Kidney tubule cell (primary cell): ENCODE results near the gene USP13.
"Not testable (repeated sequence)": the region's sequence is repeated elsewhere in the genome, so short reads cannot be mapped to it uniquely, and the experiment has no call there.

Experiments used
- DNase-seq: peaks from one replicate; pipeline ENCODE4 v3.0.0-alpha.2; 2018; ENCODE audit warnings: low spot score

USP13 gene

DNA sequence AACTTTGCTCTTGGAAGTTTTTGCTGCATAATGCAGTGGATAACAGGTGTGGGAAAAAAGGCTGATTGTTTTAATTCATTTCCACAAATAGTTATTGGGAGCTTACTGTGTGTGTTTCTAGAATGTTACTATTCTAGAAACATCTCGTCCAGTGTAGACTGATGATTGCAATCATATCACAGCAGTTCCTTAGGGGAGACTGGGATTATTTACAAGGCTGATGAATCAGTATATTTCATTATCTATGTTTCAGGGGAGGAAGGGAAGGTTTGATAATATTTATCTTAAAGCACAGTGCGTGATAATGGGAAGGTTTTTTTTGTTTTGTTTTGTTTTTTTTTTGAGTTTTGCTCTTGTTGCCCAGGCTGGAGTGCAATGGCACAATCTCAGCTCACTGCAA, 2.4 kb downstream of the USP13 start:
- DNase-seq = no peak

DNA sequence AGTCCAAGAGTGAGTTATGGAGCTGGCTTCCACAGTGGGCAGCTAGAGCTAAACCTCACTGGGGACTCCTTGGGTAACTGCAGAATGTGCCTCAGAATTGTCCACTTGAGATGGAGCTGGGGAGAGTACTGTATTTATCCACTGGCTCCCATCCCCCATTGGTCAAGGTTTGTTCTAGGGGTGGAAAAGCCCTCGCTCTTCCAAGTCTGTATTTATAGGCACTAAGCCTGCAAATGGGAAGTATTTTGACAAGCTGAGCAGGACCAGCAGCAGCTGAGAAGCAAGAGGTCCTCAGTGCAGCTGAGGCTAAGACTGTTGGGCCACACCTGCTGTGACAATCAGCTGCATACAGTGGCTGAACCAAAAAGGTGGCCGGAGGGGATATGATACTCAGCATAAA, 5.8 kb downstream of the USP13 start:
- no peak for DNase-seq

DNA sequence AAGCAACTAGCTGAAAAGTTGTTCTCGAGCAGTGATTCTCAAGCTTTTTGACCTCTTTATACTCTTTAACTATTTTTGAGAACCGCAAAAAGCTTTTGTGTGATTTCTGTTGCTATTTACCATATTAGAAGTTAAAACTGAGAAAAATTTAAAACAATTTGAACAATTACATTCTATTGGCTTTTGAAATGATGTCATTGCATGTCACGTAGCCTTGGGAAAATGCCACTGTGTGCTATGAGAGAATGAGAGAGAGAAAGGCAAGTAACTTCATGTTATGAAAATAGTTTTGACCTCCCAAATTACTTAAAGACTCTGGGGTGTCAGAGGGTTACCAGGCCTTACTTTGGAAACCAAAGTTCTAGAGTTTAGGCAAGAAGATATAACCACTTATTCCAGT, 8.0 kb downstream of the USP13 start:
- DNase-seq = no peak

DNA sequence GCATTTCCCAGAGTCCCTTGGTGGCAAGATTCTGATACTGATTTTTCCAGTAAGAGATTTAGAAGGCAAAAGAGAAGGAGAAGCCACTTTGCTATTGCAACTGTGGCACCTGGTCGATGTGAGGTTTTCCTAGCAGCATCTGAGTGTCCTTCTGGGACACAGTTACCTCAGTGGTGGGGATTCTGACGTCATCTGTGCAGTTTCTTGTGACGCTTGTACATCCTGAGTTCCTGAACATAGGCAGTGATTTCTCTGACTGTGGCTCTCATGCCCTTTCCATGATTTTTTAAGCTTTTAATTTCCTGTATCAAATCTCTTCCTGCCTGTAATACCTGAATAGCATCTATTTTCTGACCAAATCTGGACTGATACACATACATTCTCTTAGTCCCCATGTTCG, 8.9 kb downstream of the USP13 start:
- DNase-seq = no peak

DNA sequence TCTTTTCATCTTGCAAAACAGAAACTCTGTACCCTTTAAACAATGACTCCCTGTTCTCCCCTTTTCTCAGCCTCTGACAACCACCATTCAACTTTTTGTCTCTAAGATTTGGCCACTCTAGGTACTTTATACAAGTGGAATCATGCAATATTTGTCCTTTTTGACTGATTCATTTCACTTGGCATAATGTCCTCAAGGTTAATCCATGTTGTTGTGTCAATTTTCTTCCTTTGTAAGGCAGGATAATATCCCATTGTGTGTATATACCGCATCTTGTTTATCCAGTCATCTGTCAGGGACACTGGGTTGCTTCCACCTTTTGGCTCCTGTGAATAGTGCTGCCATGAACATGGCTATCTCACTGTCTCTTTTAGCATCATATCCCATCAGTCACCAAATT, 10.3 kb downstream of the USP13 start:
- DNase-seq = no peak

DNA sequence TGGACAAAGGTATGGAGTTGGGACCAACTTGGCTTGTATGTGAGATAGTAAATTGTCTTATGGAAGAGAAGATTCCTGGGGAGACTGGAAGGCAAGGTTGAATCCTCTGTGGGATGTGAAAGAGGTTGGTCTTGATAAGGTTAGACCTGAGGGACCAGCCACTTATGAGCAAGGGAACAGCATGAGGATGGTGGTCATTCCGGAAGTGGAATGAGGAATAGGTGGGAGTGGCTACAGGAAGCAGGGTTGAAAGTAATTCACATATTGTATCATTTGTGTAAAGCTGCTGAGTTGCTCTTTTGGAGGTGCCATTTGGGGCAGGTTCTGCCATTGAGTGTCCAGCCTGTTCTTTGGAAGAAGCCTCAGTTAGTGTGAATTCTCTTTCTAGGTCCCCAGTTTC, 13.2 kb downstream of the USP13 start:
- no peak for DNase-seq

DNA sequence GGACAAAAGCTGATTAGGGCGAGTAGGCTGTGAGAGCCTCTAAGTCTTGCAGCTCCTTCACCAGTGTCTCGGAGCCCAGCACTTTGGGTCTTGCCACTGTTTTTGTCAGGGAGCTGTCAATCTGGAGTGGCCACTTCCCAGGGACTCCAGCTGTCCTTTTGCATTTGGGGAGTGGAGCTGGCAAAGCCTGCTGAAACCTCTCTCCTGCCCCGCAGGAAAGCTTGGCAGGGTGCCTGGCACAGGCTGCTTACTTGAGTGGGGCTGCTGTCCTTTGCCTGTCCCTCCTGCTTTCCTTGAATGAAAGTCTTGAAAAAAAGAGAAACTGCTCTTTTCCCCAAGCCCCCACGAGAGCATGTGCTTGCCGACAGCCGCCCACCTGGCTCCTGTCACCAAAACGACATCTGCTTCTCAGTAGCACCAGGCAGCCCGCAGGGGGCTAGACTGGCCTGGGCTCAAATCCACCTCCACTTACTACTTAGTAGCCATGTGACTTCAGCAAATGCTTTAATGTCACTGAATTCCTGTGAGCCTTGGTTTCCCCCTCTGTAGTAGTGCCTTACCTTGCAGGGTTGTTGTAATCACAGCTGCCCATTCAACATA, 13.7 kb downstream of the USP13 start:
- no peak for DNase-seq

DNA sequence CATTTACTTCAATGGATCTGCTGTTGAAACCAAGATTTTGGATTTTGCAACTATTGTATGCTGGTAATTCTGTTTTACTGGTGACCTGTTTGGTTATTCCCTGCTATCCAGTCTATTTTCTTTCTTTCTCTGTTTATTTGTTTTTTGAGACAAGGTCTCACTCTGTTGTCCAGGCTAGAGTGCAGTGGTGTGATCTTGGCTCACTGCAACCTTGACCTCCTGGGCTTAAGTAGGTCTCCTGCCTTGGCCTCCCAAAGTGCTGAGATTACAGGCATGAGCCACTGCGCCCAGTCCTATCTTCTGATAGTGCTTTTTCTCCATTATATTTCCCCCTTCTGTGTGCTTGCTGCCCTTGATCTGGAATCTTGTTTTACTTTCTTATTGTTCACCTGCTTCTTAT, 15.6 kb downstream of the USP13 start:
- no peak for DNase-seq

DNA sequence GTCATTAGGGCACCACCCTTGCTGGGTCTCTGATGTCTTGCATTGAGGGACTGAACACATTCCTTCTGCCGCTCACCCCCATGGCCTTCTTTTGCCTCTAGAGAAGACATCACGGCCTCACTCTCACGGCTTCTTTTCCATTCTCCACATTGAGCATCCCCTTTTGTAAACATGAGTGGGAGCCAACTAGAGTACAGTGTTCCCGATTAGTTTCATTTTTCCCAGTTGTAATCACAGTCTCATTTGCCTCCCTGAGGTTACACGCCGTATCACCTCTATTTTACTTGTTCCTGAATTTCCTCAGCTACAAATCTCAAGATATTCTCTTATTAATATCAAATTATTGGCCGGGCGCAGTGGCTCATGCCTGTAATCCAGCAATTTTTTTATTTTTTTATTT, 17.5 kb downstream of the USP13 start:
- DNase-seq = no peak

DNA sequence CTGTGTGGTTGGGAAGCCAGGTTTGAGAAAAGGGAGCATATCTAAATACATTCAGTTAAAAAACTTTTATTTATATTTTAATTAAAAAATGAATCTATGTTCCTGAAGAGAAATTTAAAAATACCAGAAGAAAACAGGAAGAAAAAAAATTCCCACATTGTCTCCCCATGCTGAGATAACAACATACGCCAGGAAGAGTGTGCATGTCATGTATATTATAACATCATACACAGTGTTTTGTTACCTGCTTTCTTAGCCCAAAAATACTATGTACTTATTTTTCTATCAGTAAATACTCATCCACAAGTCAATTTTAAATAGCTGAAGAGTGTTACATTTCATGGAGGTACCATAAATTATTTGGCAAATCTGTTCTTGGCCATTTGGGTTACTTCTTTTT, 18.5 kb downstream of the USP13 start:
- DNase-seq = no peak

DNA sequence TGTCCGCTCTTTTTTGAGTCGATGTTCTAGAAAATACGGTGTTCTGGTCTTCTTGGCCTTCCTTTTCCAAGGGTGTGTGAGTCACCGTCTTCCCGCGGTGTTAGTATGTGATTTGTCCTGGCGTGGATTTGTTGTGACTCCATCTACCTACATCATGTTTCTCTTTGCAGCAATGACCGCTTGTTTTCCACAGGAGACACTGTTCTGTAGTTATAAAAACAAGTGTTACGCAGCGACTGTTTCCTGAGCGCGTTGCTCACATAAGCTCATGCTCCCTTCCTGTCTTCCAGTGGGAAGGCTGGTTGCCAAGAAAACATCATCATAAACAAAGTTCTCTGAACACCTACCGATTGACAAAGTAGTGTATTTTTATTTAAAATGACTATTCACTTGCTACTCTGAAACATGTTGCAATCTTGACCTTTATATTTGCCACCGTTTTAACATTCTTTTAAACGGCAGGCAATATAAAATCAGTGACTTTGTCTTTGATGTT, 19.0 kb downstream of the USP13 start:
- DNase-seq = peak; percentile 60

DNA sequence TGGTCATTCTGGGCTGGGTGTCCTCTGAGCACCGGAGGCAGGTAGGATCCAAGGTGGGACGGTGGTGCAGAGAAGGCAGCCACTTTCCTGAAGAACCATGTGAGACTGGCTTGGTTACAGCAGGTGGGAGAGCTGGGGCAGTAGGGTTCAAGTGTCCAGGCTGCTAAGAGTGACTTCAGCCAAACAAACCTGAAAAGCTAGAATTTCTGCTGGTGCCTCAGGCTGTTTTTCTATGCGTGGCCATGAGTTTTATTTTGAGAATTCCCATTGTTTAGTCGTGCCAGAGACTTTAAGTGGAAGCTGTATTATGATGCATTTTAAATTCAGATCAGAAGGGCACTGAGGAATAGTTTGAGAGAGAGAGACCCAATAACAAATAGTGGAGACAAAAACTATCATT, 20.1 kb downstream of the USP13 start:
- no peak for DNase-seq

DNA sequence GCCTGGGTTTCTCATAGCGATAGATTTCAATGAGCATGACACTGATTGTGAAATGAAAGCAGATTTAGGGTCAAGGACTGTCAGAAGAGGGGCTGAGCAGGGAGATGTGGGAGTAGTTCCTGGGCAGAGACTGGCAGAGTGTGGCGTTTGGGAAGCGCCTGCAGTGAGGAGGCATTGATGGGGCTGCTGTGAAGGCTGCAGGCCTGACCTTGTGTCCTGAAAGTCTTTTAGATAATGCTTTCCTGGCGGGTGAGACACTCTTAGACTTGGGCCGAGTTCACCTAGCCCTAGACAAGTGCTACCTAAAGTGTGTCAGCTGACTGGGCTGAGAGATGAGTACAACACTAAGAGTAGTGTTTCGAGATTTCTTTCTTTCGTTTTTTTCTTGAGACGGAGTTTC, 20.7 kb downstream of the USP13 start:
- DNase-seq = no peak

DNA sequence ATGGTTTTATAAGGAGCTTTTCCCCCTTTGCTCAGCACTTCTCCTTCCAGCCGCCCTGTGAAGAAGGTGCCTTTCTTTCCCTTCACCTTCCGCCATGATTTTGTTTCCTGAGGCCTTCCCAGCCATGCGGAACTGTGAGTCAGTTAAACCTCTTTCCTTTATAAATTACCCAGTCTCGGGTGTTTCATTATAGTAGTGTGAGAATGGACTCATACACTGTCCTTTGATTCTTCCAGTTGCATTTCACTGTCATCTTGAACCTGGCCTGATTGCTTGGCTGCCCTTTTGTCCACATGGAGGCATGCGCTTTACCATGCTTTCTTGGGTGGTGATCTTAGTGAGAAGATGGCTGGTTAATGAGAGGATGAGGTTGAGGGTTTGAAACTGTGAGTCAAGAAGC, 23.2 kb downstream of the USP13 start:
- DNase-seq = peak; percentile 74

DNA sequence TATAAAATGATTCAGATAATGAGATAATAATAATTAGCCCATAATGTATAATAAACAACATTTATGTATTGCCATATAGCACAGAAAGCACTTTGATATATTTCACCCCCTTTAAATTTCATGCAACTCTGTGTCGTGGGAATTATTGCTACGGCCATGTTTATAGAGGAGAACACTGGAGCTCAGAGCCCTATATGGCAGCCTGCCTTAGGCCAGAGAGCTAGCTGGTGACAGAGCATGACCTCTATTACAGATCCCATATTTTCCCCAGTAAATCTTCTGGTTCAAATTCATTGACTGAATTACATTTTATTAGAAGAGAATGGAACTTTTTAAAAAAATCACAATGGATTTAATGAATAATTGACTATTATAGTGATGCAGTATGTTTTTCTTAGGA, 25.0 kb downstream of the USP13 start:
- DNase-seq = no peak

DNA sequence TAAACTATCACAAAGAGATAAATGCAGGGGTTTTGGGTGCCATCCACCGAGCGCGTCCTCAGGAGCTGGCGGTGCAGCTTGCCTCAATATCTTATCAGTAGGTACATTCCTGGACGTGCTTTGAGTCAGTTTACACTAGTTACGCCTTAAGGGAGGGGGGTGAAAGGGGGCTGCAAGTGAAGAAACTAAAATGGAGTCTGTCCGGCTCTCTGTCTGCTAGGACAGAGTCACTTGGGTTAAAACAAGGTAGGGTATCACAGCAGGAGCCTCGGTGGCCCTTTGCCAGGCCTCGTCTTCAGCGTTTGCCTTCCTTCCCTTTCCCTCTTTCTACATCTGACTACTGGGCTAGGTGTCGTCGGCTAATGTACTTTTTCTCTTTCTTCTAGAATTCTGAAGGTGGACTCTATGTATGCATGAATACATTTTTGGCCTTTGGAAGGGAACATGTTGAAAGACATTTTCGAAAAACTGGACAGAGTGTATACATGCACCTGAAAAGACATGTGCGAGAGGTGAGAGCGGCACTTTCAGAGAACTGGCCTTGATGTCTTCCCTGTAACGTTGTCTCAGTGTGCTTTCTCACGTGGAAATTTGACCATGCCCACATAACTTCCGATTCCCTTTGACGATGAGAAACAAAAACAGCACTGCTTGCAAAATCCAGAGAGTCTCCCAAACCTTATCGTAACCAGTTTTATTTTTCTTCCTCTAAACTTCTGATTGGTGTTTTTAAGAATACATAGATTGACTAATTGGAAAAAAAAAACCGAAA, 28.8 kb downstream of the USP13 start:
- DNase-seq = no peak

DNA sequence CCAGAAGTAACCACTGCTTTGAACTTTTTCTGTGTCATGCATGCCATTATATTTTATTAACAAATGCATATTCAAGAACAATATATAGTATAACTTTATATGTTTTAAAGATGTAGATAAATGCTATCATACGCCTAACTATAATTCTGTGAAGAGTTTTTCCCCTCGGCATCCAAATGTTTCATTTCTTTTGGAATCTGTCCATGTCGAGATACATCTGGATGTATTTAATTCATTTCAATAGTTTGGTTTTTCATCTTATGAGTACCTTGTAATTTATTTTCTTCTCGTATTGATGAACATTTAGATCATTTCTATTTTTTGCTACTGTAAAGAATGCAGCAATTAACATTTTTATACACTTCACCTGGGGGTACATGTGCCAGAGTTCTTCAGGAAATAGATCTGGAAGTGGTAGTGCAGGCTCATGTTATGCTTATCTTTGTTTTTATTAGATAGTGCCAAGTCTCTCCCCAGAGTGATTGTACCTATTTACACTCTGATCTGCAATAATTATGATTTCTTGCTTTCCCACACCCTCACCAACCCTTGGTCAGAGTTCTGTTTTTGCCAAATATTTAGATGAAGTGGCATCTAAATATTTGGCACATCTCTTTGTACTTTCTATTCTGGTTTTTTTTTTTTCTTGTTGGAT, 29.7 kb downstream of the USP13 start:
- no peak for DNase-seq

DNA sequence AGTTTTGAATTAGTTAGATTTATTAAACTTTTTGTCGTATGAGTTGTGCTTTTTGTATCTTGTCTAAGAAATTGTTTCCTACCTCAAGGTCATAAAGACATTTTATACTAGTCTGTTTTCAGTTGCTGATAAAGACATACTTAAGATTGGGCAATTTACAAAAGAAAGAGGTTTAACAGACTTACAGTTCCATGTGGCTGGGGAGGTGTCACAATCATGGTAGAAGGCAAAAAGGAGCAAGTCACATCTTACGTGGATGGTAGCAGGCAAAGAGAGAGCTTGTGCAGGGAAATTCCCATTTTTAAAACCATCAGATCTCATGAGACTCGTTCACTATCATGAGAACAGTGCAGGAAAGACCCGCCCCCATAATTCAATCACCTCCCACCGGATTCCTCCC, 30.4 kb downstream of the USP13 start:
- not testable (repeated sequence) for DNase-seq

DNA sequence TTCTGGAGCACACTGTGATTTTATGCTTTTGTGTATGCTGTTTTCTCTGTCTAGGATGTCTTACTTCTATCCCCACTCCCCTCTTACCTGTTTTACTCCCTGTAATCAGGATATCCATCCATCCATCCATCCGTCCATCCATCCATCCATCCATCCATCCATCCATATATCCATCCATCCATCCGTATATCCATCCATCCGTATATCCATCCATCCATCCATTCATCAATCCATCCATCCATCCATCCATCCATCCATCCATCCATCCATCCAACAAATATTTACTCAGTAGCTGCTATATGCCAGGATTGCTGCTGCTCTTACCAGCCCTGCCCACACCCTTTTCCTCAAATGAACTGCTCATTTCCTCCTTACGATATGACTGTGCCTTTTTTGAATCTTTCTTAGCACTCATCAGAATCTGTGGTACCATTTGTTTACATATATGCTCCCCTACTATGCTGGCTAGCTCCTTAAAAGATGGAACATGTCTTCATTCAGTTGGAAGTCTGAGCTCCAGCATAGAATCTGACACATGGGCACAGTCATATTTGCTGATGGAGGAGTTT, 35.2 kb downstream of the USP13 start:
- no peak for DNase-seq

DNA sequence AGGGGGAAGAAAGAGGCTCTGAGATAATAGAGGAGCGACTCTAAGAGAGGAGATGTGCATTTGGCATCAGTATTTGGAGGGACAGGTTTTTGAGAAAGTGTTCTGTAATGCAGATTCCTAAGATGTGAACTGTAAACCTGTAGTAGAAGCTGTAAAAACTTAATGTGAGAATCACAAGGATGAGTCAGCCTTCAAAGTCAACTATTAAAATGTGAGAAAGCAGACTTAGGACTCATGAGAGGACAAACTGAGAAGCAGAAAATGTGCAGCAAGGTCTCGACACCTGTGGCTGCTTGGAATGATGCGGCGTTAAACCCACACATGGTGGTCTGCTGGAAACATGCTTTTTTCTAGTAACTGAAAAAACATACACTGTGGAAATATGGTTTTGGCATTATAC, 36.0 kb downstream of the USP13 start:
- peak; percentile 45 for DNase-seq

DNA sequence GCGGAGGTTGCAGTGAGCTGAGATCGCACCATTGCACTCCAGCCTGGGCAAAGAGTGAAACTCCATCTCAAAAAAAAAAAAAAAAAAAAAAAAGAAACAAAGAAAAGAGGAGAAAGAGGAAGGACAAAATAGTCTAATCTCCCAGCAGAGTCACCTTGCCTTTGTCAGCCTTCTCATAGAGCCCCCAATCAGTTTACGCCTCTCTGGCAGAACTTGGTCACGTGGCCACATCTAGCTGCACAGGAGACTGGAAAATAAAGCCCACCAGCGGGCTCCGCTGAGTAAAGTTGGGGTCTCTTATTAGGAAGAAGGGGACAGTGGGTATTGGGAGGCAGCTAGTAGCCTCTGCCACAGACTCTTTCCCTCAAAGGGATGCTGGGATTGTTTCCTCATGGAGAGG, 41.9 kb downstream of the USP13 start:
- no peak for DNase-seq

DNA sequence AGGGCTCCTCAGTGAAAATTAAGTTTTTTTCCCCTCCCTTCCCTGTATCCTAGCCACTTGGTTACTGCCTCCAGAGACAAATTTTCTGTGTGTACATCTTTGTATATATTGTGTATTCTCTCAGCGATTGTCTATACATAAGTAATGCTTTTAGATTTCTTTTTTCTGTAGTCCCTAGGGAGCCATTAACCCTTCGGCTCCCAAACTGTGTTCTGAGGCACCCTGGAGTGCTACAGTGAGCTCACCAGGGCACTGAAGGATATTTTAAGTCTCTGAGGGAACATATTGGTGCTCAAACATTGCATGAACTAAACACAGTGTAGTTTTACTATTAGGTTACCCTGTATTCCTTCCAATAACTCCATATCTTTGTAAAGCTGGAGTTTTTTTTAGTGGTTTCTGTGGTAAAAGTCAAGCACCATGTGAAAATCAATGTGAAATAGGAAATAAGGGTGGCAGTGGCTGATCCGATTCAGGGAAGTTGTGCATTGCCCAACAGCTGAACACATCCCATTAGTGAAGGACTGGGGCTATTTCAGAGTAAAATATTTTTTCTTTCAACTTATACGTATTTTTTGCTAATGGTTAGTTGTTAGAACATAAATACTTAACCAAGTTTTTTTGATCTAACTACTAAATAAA, 43.0 kb downstream of the USP13 start:
- DNase-seq = no peak
